EH (cell line): ENCODE results near the gene MICA.
A peak's percentile ranks its signal among the peaks of the same experiment; 100 is the strongest.
"Not testable (repeated sequence)": the region's sequence is repeated elsewhere in the genome, so short reads cannot be mapped to it uniquely, and the experiment has no call there.

Experiments
- DNase-seq: peaks from one replicate; pipeline ENCODE4 v3.0.0-alpha.2; 2015; ENCODE audit warnings: low read depth

Gene MICA

GRCh38 chr6:31383149-31383548 is 20.2 kb upstream of the MICA start:
- peak; percentile 48 for DNase-seq

GRCh38 chr6:31385041-31385440 is 18.4 kb upstream of the MICA start:
- no peak for DNase-seq

GRCh38 chr6:31386099-31386498 is 17.3 kb upstream of the MICA start:
- DNase-seq = peak; percentile 44

GRCh38 chr6:31386977-31387376 is 16.4 kb upstream of the MICA start:
- DNase-seq = no peak

GRCh38 chr6:31388916-31389801 is 14.2 kb upstream of the MICA start:
- DNase-seq = not testable (repeated sequence)

GRCh38 chr6:31389802-31390132 is 13.6 kb upstream of the MICA start:
- DNase-seq = not testable (repeated sequence)

- no peak for DNase-seq
Observed at GRCh38 chr6:31393932-31394331, 9.5 kb upstream of the MICA start.

GRCh38 chr6:31394381-31394780 is 9.0 kb upstream of the MICA start:
- no peak for DNase-seq

- no peak for DNase-seq
Observed at GRCh38 chr6:31395832-31396231, 7.6 kb upstream of the MICA start.

GRCh38 chr6:31396422-31397152 is 6.8 kb upstream of the MICA start:
- peak; percentile 78 for DNase-seq

GRCh38 chr6:31397153-31397499 is 6.3 kb upstream of the MICA start:
- DNase-seq = not testable (repeated sequence)

- DNase-seq = no peak
Observed at GRCh38 chr6:31397901-31398525, 5.4 kb upstream of the MICA start.

- peak; percentile 90 for DNase-seq
Observed at GRCh38 chr6:31399589-31400466, 3.6 kb upstream of the MICA start.

- DNase-seq = peak; percentile 75
Observed at GRCh38 chr6:31400467-31401289, 2.7 kb upstream of the MICA start.

- peak; percentile 92 for DNase-seq
Observed at GRCh38 chr6:31401403-31401802, 2.0 kb upstream of the MICA start.

GRCh38 chr6:31402324-31403282 is 792 bp upstream of the MICA start:
- DNase-seq = peak; percentile 33

- DNase-seq = not testable (repeated sequence)
Observed at GRCh38 chr6:31404061-31404364, 618 bp downstream of the MICA start.

GRCh38 chr6:31405996-31406395 is 2.6 kb downstream of the MICA start:
- DNase-seq = peak; percentile 51

GRCh38 chr6:31407699-31408098 is 4.3 kb downstream of the MICA start:
- peak; percentile 84 for DNase-seq

- no peak for DNase-seq
Observed at GRCh38 chr6:31412506-31412905, 9.1 kb downstream of the MICA start.
